ENCODE measurements around the gene GPR82.
"Not testable (repeated sequence)": the region's sequence is repeated elsewhere in the genome, so short reads cannot be mapped to it uniquely, and the experiment has no call there.

The GPR82 gene

DNA sequence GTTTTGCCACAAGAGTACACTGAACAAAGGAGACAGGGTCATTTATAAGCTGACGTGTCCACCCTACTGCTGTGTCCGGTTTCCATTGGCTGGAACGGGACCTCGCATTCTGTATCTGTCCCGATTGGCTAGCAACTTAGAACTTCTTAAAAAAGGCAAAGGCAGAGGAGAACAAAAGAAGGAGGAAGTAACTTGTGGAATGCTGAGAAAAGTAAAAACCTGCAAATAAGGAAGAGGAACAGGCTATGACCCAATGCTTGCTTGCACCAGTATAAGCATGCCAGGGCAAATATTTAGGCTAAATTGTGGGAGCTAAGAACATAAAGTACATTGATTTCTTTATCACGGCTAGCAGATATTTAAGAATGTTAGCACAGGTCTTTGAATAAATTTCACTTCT, 4.4 kb upstream of the GPR82 start:
- not testable (repeated sequence) for DNase-seq

DNA sequence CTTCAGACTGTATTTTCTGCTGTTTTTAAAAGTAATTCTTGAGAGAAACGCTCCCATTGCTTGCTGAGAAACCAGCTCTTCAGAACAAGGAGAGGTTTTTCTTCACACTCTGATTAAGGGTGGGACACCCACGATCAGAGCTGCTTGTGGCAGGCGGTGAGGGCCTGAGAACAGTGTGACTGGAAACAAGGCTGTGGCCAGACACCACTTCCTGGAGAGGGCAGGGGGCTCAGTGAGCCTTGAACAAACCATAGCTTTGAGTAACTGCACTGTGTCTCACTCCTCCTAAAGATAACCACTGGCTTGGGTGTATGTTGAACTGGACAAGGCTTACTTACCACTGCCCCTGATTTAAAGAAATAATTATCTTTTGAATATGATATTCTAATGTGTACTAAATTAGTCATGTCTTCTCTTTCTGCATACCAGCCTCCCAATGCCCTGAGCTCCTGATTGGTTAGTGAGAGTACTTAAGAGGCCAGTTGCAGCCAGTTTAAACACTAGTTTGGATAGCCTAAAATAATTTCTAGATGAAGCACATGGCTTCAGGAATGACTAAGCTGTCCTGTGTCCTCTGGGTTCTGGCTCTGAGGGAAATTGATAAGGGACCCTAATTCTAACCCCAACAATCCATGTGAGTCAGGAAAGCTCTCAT, 3.7 kb upstream of the GPR82 start:
- DNase-seq, result no peak

DNA sequence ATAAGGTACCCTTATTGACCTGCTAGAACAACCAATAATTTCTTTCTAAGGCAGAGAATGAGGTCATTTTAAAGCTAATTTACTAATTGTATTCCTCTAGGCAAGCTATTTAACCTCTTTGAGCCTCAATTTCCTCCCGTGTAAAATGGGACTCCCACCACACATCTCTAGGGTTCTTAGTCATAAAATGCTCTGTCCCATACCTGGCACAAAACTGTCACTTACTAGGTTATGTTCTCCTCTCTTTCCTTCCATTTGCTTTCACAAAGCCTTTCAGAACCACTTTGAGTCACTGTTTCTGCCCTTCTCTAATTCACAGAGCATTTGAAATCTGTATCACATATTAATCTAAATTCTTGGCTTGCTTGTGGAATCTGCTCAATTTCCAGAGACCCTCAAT, 2.4 kb upstream of the GPR82 start:
- no peak for DNase-seq

DNA sequence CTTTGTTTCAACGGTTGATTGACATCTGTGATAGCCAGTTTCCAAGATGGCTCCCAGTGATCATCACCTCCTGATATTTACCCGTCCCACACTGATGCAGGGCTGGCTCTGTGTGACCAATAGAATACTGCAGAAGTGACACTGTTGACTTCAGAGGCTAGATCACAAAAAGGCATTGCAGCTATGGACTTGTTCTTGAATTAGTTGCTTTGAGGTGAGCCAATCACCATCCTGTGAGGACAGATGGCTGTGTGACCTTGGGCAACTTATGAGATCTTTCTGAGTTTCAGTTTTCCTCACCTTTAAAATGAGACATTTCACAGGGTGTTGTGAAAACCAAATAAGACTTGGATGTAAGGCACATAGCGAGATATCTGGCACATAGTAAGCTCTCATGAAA, 1.8 kb upstream of the GPR82 start:
- no peak for DNase-seq

DNA sequence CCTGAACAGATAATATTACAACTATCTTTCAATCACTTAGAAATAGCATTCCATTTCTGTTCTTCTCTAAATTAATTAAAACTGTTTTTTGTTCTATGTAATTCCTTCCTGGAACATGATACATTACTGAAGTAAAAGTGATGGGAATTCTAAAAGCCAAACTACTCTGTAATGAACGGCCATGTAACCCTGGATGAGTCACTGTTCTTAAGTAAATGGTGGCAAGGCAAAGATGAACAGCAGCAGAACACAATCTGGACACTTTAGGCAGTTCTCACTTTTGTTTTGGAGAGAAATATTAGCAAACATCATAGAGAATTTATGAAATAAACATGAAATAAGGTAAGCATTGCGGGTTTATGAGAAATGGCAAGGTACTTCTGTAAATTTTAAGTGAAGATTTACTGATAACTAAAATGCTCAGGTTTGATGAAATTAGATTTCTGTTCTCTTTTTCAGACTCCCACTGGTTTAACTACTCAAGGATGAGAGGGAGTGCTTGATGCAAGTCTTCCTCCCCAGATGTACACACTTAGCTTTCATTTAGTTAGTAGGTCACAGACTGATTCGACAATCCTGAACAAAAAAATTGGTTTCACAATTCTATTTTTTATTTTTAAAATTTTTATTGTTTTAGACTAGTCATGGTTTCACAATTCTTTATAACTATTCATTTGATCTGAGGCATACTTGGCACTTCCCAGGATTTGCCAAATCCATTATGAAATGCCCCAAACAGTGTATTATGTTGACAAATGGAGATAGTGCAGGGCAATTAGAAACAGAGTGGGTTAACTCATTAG, 964 bp upstream of the GPR82 start:
- no peak for DNase-seq

DNA sequence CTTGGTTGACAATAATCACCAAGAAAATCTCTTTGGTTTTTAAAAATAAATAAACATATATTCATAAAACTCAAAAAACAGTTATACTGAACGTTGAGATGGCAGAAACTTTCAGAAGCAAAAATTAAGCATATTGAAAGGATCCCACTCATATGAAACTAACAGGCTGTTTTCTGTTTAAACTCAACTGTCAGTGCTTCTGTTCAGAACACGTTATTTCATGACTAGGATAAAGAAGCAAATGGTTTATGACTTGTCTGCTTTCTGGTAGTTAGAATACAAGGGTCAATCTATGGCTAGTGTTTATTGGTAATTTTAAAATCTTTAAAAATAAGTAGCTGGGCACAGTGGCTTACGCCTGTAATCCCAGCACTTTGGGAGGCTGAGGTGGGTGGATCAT, 4.1 kb downstream of the GPR82 start:
- no peak for DNase-seq

DNA sequence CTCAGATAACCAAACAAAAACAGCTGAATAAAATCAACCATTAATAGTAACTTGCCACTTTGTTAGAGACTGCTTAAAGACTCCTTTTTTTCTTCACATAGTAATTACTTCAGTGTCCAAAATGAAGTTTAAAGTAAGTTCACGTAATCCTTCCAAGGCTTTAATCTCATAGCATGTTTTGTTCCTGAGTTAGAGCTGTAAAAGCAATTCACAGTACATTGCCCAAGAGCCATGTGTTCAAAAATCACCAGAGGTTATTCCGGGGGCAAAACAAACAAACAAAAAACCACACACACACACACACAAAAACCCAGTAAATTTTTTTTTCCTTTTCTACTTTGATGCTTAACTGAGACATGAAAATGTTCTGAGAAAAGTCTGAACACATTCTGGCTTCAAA, 6.1 kb downstream of the GPR82 start:
- no peak for DNase-seq

DNA sequence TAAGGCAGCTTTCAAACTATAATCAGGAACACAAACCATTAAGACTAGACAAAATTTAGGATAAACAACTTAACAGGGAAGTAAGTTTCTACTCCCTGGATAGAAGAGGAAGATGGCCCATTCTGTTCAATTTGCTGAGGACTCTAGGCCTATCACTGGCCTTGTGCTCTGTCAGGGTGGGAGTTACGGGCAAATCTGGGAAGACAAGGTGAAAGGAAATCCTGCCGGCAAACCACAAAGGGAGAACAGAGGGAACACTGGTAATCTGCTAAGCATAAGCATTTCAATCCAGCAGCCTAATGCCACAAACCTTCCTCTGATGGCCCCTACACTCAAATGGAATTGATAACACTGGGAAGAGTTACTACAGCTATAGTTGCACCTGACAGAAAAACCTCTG, 8.3 kb downstream of the GPR82 start:
- no peak for DNase-seq

DNA sequence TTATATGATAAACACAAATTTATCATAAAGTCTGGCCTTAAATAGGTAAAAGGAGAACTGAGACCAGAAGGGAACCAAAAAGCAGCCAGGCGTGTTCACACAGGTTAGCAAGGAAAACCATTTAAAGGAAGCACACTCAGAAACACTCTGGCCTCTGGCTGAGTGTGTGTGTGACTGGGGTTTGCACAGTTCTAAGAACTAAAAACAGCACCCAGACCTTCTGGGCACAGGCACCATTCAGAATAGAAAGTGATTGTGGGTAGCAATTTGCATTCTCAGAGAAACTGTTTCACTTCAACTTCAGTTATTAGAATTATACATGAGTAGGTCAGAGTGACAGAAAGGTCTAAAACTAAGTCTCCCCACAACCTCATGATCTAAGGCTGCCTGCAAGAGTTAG, 10.0 kb downstream of the GPR82 start:
- no peak for DNase-seq

DNA sequence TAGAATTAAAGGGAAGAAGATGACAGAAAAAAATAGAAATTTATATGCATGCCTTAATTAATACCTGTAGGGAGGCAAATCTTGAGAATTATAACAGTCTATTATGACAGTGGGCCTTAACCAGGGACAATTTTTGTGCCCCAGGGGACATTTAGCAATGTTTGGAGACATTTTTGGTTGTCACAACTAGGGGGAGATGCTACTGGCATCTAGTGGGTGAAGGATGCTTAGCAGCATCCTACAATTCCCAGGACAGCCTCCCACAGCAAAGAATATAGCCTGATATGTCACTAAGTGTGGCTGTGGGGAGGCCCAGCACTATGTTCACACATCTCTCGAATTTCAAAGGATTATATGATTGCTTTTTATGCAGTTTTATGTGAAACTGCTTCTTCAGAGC, 10.5 kb downstream of the GPR82 start:
- no peak for DNase-seq

DNA sequence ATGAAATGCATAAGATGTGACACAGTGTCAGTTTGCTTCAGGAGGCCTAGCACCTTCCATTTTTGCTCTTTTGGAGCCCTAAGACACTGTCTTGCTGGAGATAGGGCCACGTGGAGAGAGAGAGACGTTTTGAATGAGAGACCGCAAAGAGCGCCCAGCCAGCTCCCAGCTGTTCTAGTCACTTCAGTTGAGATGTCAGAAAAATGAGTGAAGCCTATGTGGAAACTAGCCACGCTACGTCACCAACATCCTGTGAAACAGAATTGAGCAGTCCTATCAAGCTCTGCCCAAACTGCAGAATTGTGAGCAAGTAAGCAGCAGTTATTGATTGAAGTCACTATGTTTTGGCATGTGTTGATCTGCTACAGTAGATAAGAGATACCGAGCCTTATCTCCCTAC, 13.1 kb downstream of the GPR82 start:
- no peak for DNase-seq

DNA sequence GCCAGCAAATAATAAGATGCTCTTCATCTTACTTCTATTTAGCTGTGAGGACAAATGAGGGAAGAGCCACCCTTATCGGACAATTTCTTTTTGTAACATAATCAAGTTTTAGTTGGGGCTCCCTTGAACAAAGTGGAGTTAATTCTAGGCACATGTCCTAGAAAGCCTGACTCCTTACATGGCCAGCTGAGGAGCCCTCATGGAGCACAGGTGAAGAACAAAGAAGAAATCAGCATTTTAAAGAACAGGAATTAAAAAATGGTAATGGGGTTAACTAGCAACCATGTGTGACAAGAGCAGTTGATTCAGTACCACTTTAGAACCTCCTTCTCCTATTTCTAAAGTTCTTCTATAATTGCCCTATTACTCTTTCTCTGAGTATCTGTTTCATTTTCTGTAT, 15.9 kb downstream of the GPR82 start:
- DNase-seq, result no peak

DNA sequence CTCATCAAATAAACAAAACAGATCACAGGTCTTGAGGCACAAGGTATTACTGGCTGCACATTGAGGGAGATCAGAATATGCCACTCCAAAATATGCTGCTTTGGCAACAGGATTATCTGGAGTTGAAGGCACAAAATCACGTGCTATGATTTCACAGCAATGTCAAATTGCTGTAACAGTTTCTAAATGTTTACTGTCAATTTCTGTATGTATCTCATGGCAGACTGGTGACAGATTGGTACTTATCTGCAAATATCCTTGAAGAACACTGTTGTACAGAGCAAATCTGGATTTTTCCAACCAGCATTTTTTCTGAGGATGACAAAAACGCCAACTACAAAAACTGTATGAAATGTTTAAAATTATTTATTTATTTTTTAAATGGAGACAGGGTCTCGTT, 26.7 kb downstream of the GPR82 start:
- DNase-seq, result no peak

DNA sequence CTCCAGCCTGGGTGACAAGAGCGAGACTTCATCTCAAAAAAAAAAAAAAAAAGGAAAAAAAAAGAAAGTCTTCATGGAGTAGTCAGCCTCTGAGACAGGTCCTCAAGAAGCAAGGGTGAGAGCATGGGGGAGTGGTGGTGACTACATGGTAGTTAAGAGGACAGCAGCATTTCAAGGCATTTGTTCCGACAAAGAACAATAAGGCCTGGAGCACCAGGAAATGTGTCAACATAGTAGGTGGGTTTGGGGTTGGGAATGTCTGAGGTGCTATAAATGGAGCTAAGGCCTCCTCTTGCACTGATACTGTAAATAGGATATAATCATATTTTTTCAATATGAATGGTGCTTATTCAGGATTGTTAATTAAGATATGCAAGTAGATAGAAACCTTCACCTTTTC, 34.4 kb downstream of the GPR82 start:
- no peak for DNase-seq

DNA sequence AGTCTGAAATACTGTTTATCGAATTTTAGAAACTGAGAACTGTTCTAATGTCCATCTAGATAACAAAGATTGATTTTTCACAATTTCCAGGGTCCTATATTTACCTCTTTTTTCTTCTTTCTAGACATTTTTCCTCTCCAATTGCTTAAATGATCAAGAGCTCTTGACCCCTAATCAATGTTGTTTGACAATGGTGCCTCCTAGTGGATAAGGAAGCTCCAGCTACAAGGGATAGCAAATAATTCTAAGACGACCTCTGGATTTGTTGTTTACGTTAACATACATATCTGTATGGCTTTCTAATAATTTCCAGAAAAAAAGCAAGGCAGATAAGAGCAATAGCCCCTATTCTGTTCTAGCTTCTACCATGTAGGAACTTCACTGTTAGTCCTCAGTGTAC, 35.8 kb downstream of the GPR82 start:
- no peak for DNase-seq

DNA sequence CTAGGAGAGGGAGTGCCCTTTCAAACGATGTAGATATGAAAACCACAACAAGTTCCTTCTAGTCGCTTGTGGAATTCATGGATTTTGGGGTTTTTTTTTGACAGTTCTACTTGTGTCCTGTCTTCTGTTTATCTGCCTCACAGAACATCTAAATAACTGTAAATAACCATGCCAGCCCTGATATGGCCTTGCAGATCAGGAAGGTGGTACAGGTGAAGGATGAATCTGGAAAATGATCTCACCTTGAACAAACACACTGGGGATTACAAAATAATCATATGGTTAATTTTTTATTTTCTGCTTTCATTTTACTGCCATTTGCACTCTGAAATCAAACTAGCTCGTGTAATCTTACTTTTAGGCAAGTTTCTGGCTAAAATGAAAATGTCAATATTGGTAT, 37.2 kb downstream of the GPR82 start:
- no peak for DNase-seq

DNA sequence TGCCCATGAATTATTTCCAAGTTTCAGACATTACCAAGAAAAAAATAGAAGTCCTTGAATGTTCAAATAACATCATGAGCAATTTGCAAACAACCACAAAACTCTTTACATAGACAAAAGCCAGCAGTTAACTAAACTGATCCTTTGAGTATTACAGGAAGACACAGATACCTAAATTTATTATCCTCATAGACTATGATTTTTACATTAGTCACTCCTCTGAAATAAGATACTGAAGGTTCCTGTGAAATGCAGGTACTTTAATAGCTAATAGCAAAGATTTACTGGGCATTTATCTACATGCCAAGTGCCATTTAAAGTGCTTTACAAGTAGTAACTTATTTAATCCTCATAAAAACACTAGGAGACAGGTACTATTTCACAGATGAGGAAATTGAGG, 37.7 kb downstream of the GPR82 start:
- no peak for DNase-seq

DNA sequence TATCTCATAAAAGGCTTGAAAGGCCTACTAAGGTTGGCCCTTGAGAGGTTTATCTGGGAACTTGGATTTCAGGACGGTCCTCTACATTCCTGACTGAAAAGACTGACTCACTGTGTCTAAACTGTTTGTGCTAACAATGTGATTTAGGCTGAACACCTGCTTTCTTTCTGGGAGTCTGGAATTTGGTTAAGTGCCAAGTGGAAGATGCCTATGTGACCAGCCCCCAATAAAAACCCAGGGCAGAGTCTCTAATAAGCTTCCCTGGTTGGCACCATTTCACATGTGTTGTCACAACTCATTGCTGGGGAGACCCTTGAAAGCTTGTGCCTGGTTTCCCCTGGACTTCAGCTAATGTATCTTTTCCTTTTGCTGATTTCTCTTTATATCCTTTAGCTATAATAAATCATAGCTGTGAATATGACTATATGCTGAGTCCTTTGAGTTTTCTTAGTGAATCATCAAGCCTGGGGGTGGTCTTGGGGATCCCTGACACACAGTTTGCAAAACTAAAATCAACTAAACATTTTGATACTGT, 55.1 kb downstream of the GPR82 start:
- DNase-seq, result no peak

Data from T-helper 9 cell (primary cell).